ENCODE data around the gene CAPN5. TPM values are rescaled to one million over a fixed set of nuclear protein-coding genes. Genes with fewer than 3 reads are reported as not detected.
A peak's percentile ranks its signal among the peaks of the same experiment; 100 is the strongest.

The CAPN5 gene
- total and polyA plus RNA-seq, 2 of the 13 experiments (the other 11 are each of a cell fraction or from before 2014, with no cell fraction given), result 0.27 to 1.2 TPM

DNA sequence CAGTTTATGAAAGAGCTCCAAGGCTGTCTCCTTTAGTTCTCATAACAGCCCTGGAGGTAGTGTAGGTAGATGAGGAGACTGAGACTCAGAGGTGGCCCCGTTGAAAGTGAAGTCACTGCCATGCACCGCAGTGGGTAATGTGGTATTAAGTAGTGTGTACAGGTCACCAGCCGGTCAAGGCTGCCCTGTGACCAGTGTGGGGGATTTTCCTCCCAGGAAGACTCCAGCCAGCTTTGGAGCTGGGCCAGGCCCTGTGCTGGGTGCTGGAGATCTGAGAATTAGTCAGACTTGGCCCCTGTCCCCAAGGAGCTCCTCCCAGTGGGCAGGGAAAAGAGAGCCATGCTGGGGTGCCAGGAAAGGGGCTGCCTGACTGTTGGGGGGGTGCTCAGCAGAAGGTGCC lies 41.2 kb downstream of the CAPN5 start:
- DNase-seq (ENCODE audit: low spot score) (peak; percentile 60), FAIRE-seq (no peak), ATAC-seq (peak; percentile 31)
- Histone ChIP-seq H2AFZ (ENCODE audit: low read length) (no peak overlapping the region), H3K4me2 (ENCODE audit: low read depth, low read length) (peak overlapping the region; percentile 27), H3K27ac (ENCODE audit: extremely low read length, insufficient read depth, low read length) (no peak overlapping the region), H3K27me3 (ENCODE audit: control insufficient read depth in 1 of 2, insufficient read depth in 2 of 2, low read length in 2 of 2) (peaks cover 0 to 2% of the 10 kb centered on the region in 2 experiments; a peak in 2 of 5 replicates), H3K79me2 (ENCODE audit: insufficient read depth, low read length) (no peaks in the 10 kb centered on the region), H3K4me3 (replicated peaks in 1 of 3; ENCODE audit: insufficient read depth in 1 of 3, low read depth in 2 of 3, low read length in 3 of 3) (no peak overlapping the region), H3K9me3 (ENCODE audit: low read length) (no peaks in the 10 kb centered on the region), H4K20me1 (ENCODE audit: insufficient read depth, low read length) (no peaks in the 10 kb centered on the region), H3K36me3 (replicated peaks in 1 of 2; ENCODE audit: control insufficient read depth in 1 of 2, insufficient read depth in 2 of 2, low read length in 2 of 2) (no peaks in the 10 kb centered on the region), H3K9ac (ENCODE audit: insufficient read depth, low read depth, low read length) (no peak overlapping the region), H3K4me1 (ENCODE audit: insufficient read depth, low read length) (peaks cover 37% of the 10 kb centered on the region)
- intact Hi-C loops (cut with micrococcal nuclease; ENCODE audit: unreplicated experiment), result no loop called here
- POLR2A ChIA-PET, result interaction anchor here (0.9 kb wide), 1 partner anchor 11 kb away, joined by 4 read pairs; no protein-coding TSS in a partner anchor
- WGBS (ENCODE audit: low lambda C conversion rate), result 0% methylated on average over 2 of the region's 3 CpGs
- in situ Hi-C loops (cut with HindIII; ENCODE audit: extremely low pct_ligation_motif_present, low pct_unique_long_range_greater_than_20kb), result no loop called here
- no TSS peak for BruUV-seq (replicated peaks)
- TF ChIP-seq NR1H2 (CRISPR knock-in tag; IDR thresholded peaks at IDR 0.05; ENCODE audit: borderline replicate concordance, low read depth) (no peak), NCOR1 (IDR thresholded peaks at IDR 0.05; ENCODE audit: borderline replicate concordance, low read length) (0 out of 2 replicates have a peak, but pooled peaks have one; percentile 22), ARID5B (CRISPR knock-in tag; IDR thresholded peaks at IDR 0.05) (peak; percentile 31; the same call in 1 of the 2 replicates), RXRA (CRISPR knock-in tag; IDR thresholded peaks at IDR 0.05) (peak; percentile 89; the same call in 1 of the 2 replicates), BCL6 (CRISPR knock-in tag; IDR thresholded peaks at IDR 0.05) (peak; percentile 46; the same call in 1 of the 2 replicates), ARHGAP35 (CRISPR knock-in tag; IDR thresholded peaks at IDR 0.05; ENCODE audit: borderline replicate concordance) (no peak), HMG20A (CRISPR knock-in tag; IDR thresholded peaks at IDR 0.05; ENCODE audit: borderline replicate concordance) (peak; percentile 21; the same call in 1 of the 2 replicates), FOSL2 (CRISPR knock-in tag; IDR thresholded peaks at IDR 0.05) (peak; percentile 15; the same call in 1 of the 2 replicates), ZNF563 (CRISPR knock-in tag; IDR thresholded peaks at IDR 0.05) (no peak), ZNF704 (CRISPR knock-in tag; IDR thresholded peaks at IDR 0.05; ENCODE audit: borderline replicate concordance) (no peak), GATAD2A (CRISPR knock-in tag; IDR thresholded peaks at IDR 0.05) (0 out of 2 replicates have a peak, but pooled peaks have one; percentile 10), RXRB (CRISPR knock-in tag; IDR thresholded peaks at IDR 0.05; ENCODE audit: borderline replicate concordance) (peak; percentile 47; the same call in 1 of the 2 replicates), RARA (CRISPR knock-in tag; IDR thresholded peaks at IDR 0.05) (peak; percentile 96), SOX13 (IDR thresholded peaks at IDR 0.05) (no peak), SOX13 (CRISPR knock-in tag; conservative IDR thresholded peaks at IDR 0.05 in 1 of 2, IDR thresholded peaks at IDR 0.05 in 1 of 2) (0 out of 4 replicates have a peak, but pooled peaks of 1 of the 2 experiments have one; percentile 9)
- CTCF ChIA-PET (ENCODE audit: low intra/inter-chr PET ratio, low total read pairs), result no interaction called here

All from HepG2 (cell line).